HG02798 (cell line): ENCODE results near the gene PIGP.
"Not testable (repeated sequence)": the region's sequence is repeated elsewhere in the genome, so short reads cannot be mapped to it uniquely, and the experiment has no call there.

Experiments
- ATAC-seq: cut with Tn5 transposase; IDR thresholded peaks from one replicate; pipeline ENCODE4 v1.9.1; 2021; ENCODE audit warnings: mild to moderate bottlenecking; ENCODE audit not compliant: unreplicated experiment, poor library complexity

Gene PIGP

DNA sequence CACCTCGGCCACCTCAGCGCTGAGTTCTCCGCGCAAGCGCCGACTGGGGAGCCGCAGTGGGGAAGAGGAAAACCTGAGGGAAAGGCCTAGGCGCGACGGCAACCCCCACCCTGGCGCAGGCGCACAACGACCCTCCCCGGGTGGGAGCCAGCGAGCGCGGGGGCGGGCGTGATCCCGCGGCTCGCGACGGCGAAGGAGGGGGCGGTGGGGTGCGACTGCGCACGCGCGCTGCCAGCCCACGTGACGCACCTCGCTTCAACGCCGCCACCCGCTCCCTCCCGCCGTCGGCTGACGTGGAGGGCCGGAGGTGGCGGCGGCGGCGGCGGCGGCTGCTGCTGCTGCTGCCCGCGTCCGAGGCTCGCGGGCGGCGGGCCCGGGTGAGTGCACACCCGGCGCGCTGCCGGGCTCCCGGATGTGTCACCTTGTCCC lies at the start of gene PIGP, which contains the start of gene TTC3:
Gene PIGP, minus strand, starts transcription at position 84 of the 429 bp plus-strand sequence. CDS start 556 bp downstream, outside the sequence.
Gene TTC3, plus strand, starts transcription at position 267 of the 429 bp plus-strand sequence. CDS start 14,004 bp downstream, outside the sequence.
- peak; percentile 75 for ATAC-seq

DNA sequence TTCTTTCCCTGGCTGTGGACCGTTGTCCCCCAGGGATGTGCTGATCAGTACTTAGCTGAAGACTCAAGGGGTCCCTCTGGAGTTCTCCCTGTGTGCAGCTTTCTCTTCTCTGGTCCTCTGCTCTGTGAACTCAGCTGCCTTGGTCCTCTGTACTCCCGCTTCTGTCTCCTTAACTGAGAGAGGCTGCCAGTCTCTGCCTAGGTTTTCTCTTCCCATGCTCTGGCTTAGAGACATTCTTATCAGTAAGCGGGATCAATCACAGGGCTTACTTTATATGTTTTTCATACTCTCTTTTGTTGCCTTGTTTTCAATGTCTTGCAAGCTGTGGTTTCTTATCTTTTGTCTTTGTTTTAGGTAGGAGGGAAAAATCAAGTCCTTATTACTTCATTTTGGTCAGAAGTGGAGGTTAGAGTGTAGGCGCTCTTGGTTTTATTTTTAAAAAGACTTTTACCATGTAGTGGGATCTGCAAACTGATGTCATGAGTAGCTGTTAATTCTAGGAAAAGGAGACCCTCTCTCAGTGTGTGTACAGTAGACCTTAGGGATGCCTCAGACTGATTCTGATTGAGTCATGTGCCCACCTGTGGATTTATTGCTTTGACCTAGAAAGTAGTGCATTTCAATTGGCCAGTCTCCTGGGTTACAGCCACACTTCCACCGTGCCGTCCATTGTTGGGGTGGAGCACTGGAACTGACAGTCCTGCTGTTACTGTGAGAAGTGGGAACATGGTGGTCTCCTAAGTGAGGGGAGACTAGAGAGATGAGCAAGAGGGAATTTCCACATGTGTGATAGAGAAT lies 46.7 kb upstream of the PIGP start:
- no peak for ATAC-seq

DNA sequence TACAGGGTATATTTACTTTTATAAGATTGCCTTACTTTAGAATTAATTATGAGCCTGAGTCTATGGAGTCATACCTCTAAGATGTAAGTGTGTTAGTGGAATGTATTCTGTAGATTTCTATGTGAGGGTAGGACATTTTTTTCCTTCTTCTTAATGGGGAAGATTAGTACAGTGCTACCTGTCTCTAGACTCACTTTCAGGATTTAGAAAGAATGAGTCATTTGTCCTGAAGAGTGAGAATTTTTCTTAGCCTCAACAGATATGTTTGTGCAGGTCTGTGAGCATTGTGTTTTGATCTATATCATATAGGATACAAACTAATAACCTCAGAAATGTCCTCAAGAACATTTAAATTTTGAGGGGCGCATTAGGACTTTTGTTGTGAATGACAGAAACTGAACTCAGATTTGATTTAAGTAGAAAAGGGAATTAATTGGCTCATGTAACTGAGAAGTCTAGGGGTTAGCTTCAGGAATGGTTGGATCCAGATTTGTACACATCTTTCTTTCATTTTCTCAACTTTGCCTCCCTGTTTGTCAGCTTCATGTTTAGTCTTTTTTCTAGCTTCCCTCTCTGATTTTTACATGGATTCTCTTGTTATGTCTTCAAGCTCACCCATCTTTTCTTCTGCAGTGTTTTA lies 45.4 kb upstream of the PIGP start:
- ATAC-seq = no peak

DNA sequence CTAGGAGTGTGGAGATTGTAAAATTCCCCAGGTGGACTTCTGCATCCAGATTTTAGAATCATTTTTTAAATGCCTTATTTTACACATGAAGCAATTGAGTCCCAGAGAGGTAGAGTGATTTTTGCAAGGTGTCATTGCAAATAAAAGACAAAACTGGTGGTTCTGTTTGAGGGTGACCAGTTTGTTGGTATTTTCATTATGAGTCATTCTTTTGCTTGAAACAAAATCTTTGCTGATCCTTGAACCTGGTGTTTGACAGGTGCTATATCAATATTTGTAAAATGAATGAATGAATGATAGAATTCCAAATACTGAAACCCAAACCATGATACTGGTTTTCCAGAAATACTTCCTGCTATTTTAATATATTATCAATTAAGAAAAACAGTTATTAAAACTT lies 44.3 kb upstream of the PIGP start:
- ATAC-seq = no peak

DNA sequence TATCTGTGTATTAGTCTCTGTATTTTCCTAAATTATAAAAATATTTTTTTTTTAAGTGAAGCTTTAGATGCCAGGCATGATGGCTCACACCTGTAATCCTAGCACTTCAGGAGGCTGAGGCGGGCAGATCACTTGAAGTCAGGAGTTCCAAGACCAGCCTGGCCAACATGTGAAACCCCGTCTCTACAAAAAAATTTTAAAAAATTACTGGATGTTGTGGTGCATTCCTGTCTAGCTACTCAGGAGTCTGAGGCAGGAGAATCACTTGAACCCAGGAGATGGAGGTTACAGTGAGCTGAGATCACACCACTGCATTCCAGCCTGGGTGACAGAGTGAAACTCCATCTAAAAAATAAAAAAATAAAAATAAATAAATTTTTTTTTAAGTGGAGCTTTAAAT lies 43.6 kb upstream of the PIGP start:
- ATAC-seq = not testable (repeated sequence)

DNA sequence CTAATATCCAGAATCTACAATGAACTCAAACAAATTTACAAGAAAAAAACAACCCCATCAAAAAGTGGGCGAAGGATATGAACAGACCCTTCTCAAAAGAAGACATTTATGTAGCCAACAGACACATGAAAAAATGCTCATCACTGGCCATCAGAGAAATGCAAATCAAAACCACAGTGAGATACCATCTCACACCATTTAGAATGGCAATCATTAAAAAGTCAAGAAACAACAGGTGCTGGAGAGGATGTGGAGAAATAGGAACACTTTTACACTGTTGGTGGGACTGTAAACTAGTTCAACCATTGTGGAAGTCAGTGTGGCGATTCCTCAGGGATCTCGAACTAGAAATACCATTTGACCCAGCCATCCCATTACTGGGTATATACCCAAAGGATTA lies 41.4 kb upstream of the PIGP start:
- not testable (repeated sequence) for ATAC-seq

DNA sequence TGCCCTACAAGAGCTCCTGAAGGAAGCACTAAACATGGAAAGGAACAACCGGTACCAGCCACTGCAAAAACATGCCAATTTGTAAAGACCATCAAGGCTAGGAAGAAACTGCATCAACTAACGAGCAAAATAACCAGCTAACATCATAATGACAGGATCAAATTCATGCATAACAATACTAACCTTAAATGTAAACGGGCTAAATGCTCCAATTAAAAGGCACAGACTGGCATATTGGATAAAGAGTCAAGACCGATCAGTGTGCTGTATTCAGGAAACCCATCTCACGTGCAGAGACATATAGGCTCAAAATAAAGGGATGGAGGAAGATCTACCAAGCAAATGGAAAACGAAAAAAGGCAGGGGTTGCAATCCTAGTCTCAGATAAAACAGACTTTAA lies 38.2 kb upstream of the PIGP start:
- ATAC-seq = not testable (repeated sequence)

DNA sequence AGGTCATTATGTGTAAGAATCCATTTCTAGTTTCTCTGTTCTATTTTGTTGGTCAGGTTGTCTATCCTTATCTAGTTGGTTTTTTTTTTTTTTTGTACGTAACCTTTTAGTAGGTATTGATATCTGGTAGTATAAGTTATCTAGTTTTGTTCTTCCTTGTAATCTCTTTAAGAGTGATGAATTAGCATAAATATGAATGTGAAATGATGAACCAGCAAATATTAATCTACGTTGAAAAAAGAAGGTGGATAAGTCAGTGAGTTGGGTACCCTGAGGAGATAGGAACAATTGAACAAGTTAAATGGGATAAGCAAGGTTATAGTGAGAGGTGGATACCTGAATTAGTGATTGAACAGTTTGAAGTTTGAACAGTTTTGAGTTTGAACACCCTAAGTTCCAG lies 34.1 kb upstream of the PIGP start:
- no peak for ATAC-seq

DNA sequence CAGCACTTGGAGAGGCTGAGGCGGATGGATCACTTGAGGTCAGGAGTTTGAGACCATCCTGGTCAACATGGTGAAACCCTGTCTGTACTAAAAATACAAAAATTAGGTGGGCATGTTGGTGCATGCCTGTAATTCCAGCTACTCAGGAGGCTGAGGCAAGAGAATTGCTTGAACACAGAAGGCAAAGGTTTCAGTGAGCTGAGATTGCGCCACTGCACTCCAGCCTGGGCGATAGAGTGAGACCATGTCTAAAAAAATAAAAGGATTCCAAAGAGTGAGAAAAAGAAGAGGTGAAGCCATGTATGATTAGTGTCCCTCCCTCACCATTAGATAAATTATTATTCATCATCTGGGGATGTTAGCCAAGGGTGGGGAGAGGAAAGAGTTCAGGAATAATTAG lies 29.9 kb upstream of the PIGP start:
- not testable (repeated sequence) for ATAC-seq

DNA sequence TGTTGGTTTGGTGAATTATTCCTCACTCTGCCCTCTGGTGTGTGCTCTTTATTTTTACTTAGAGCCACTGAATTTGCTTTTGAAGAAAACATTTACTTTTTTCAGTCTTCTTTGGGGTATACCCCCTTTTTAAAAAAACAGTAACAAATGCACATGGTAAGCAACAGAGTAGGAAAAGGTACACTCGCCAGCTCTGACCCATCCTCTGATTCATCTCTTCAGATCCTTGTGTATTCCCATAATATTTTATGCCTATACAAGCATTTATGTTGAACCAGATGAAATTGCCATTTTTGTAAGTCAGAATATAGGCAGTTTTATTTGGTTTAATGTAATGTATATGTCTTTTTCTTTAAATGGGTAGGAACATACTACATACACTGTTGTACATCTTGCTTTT lies 28.5 kb upstream of the PIGP start:
- ATAC-seq = no peak

DNA sequence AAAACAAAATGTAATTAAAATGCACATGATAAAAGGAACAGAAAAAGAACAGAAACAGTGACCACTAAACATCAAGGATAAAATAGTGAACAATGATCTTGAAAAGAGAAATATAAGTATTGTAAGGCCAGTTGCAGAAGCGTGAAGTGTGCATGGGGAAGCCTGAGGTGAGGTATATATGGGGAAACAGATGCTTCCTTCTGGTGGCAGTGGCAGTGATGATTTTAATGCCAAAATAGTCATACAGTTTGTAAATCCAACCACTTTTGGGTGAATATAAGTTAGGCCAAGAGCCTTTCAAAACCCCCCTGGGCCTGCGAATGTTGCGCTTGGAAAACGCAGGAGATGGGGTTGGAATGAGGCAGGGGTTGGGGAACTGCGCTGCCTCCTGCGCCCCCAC lies 27.4 kb upstream of the PIGP start:
- no peak for ATAC-seq

DNA sequence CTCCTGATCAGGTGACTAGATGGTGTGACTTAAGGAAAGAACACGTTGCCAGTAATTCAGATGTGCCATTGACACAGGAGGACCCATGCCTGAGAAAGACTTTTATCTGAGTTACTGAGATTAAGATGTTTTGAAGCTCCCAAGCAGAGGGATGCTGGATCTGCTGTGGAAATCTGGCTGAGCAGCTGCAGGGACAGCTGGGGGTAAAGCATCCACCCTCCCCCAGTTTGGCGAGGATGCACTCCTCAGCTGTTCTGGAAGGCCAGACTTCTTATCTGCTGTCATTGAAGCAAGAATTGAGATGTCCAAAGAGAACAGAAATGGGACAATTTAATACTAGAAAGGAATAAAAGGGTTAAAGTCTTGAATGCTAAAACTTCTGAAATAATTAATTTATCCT lies 25.9 kb upstream of the PIGP start:
- ATAC-seq = no peak

DNA sequence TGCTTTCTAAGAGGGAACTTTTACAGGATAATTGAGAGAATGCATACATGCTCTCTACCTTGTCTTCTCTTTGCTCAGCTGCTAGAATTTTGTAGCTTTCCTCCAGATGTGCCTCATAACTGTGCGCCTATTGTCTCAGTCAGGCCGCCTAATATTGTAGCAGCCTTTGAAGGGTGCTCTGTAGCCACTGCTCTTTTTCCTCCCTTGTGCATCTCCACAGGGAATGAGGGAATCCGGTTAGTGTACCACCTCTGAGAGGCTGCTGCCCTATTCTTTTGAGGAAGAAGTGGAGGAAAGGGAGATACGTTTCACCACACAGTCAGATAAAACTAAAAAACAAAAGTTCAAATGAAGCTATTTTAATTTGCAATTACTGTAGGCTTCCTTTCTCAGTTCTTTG lies 22.9 kb upstream of the PIGP start:
- ATAC-seq = no peak

DNA sequence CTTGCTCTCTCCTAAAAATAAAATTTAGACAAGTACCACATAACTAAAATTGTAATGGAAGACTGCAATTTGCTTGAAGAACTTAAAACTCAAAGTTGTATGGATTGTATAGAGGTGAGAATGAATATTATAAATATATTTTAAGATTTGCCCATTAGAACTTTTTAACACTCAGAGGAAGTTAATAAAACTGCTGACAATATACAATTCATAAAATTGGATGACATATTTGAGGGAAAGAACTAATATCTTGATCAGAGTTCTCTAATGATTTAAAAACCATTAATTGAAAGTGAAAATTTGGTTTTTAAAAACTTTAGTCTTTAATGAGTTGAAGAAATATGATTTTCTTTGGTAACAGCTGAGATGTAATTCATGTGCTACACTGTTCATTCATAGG lies 21.1 kb upstream of the PIGP start:
- no peak for ATAC-seq

DNA sequence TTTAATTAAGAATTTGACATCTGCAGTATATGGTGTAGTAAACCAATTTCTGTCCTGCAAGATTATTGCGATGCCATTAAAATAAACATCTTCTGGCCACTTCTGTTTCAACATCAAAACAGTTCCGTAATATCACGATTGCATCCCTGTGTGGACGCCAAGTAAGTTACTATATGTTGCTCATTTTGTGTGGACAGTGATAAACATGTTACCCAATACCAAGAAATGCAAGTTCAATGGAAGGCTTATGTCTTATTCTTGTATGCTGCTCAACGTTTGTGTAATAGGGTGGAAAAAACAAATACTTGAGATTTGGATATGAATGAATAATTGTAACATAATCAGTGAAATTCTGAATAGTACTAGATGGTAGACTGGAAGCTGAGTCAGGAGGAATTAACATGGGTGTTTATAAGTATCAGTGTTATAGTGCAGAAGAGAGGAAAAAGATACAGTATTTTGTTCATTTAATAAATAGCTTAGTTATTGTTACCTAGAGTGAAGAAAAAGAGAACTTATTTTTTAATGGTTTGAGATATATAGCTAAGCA lies 15.4 kb upstream of the PIGP start:
- no peak for ATAC-seq

DNA sequence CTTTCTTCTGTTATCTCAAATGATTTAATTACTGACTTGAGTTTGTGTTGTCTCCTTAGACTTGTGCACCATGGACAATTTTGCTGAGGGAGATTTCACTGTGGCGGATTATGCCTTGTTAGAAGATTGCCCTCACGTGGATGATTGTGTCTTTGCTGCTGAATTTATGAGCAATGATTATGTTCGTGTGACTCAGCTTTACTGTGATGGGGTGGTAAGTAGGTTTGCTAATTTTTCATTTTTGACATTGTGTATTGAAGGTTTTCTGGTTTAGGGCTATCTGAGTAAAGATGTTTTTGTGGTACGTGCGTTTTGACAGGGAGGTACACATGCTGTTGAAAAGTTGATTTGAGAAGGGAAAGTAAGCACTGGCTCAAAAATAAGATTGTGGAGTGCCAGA lies 14.3 kb upstream of the PIGP start:
- no peak for ATAC-seq

DNA sequence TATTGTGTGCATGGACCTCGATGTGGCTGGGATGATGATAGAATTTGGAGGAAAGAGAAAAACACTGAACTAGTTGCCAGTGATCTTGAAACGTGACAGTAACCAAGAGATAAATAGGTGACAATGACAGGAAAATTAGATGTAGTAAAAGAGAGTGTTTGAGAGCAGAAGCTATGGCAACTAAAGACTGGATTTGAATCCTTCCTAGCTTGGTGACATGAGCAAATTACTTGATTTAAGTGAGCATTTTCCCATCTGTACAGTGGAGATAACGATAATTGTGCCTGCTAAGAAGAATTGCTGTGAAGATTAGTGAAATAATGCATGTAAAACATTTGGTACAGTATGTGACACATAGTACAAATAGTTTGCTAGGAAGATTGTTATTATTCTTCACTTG lies 12.9 kb upstream of the PIGP start:
- no peak for ATAC-seq

DNA sequence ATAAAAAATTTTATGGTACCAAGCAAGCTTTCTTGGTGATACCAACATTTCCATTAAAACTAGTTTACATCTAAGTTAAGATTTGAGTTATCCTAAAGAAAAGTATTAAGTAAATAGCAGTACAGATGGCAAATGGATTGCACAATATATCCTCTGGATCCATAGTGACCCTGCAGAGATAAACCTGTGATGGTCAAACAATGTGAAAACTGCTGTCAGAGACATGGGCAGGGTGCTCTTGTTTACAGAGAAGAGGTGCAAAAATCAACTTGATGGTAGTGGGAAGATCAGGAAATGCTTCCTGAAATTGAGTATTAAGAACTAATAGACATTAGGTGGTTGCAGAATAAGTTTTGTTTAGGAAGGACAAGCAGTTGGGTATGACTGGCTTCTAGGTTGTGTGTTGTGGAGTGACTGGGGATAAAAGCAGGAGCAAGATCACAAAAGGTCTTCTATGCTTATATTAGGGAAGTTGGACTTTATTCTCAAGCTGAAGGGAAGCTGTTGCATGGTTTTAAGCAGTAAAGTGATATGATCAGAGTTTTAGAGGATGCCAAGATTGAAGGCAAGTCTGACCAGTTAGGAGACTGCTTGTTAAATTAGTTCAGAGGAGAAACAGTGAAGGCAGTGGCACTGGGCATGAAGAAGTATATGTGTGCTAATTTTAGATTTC lies 10.1 kb upstream of the PIGP start:
- no peak for ATAC-seq

DNA sequence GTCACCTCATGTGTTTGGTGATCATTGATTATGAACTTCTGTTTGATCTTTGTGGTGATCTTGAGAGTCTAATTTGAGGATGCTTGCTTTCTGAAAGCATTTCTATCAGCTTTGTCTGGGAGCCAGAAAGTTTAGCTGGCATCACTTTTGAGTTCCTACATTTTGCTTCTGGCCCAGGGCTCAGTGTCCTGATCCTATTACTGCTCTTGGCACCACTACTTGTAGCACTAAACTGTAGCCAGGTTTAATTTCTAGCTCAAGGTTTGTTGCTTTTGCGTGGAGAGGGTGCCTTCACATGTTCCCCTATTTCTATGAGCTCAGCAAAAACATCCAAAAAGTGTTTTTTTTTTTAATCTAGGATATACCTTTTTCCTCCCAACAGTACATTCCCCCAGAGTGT lies 9.5 kb upstream of the PIGP start:
- ATAC-seq = no peak

DNA sequence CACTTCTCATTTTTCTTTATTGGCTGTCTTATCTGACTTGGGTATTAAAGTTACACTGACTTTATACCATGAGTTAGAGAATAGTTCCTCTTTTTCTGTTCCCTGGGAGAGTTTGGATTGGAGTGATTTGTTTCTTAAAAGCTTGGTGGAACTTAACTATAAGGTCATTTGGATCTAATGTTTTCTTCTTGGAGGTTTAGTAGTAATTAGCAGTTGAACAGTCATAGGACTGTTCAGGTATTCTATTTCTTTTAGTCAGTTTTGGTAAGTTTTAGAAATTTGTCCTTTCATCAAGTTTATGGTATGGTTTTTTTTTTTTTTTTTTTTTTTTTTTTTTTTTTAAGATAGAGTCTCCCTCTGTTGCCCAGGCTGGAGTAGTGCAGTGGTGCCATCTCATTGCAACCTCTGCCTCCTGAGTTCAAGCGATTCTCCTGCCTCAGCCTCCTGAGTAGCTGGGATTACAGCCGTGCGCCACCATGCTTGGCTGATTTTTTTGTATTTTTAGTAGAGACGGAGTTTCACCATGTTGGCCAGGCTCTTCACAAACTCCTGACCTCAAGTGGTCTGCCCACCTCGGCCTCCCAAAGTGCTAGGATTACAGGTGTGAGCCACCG lies 6.4 kb upstream of the PIGP start:
- ATAC-seq = no peak

DNA sequence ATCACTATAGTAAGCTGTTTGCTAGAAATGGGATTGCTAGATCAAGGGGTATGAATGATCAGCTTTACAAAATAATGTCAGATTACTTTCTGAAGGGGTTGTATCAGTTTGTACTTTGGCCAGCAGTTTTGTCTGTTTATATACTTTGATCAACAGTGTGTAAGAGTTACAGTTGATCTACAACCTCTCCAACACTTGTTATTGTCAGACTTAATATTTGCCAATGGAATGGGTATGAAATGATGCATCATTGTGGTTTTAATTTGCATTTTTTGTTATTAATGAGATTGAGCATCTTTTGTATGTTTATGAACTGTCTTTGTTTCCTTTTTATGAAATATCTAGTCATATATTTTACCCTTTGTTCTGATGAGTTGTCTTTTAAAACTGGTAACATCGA lies 4.5 kb upstream of the PIGP start:
- no peak for ATAC-seq
